ENCODE data around the gene KCNAB1. TPM values are rescaled to one million over a fixed set of nuclear protein-coding genes. Genes with fewer than 3 reads are reported as not detected.

KCNAB1 gene
- total RNA-seq, 1 donor from 2014 or later = 0.79 TPM

GRCh38 chr3:156163848-156164247 lies 43.5 kb downstream of the KCNAB1 start:
- Mint-ChIP-seq H3K4me1 (peaks cover 13% of the 10 kb centered on the region), H3K27ac (ENCODE audit: unreplicated experiment) (no peak overlapping the region), H3K36me3 (ENCODE audit: low read depth) (no peaks in the 10 kb centered on the region), H3K4me3 (no peak overlapping the region), H3K27me3 (ENCODE audit: low read depth) (no peaks in the 10 kb centered on the region), H3K9me3 (no peaks in the 10 kb centered on the region)
- no peak for DNase-seq (ENCODE audit: low read depth, low spot score)
- TF ChIP-seq, protein P1, sequence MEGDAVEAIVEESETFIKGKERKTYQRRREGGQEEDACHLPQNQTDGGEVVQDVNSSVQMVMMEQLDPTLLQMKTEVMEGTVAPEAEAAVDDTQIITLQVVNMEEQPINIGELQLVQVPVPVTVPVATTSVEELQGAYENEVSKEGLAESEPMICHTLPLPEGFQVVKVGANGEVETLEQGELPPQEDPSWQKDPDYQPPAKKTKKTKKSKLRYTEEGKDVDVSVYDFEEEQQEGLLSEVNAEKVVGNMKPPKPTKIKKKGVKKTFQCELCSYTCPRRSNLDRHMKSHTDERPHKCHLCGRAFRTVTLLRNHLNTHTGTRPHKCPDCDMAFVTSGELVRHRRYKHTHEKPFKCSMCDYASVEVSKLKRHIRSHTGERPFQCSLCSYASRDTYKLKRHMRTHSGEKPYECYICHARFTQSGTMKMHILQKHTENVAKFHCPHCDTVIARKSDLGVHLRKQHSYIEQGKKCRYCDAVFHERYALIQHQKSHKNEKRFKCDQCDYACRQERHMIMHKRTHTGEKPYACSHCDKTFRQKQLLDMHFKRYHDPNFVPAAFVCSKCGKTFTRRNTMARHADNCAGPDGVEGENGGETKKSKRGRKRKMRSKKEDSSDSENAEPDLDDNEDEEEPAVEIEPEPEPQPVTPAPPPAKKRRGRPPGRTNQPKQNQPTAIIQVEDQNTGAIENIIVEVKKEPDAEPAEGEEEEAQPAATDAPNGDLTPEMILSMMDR (conservative IDR thresholded peaks at IDR 0.05) = no peak

DNA sequence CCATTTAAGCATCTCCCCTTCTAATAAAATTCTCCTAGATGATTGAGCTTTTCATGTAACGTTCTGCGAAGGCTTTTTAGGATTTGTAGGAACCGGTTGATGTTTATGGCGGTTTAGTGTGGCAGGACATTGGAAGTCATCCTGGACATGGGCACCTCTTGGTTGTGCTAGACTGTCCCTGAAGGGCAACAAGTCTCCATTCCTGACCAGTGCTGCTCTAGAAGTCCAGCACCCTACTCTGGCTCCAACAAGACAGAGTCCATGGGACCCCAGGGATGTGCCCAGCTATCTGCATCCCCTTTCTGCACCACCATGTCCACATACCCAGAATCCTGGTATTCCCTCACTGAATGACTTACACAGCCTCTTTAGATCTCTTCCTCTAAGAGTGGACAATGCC lies 46.4 kb downstream of the KCNAB1 start:
- Mint-ChIP-seq H3K9me3 (no peaks in the 10 kb centered on the region), H3K27ac (ENCODE audit: unreplicated experiment) (no peak overlapping the region), H3K4me1 (no peaks in the 10 kb centered on the region), H3K4me3 (no peak overlapping the region), H3K27me3 (ENCODE audit: low read depth) (no peaks in the 10 kb centered on the region), H3K36me3 (ENCODE audit: low read depth) (no peaks in the 10 kb centered on the region)
- DNase-seq (ENCODE audit: low read depth, low spot score) = no peak
- TF ChIP-seq, protein P1 (conservative IDR thresholded peaks at IDR 0.05) = no peak

GRCh38 chr3:156170571-156170970 lies 50.2 kb downstream of the KCNAB1 start:
- H3K27me3 Mint-ChIP-seq (ENCODE audit: low read depth) = no peaks in the 10 kb centered on the region
- H3K27ac Mint-ChIP-seq (ENCODE audit: unreplicated experiment) = no peak overlapping the region

DNA sequence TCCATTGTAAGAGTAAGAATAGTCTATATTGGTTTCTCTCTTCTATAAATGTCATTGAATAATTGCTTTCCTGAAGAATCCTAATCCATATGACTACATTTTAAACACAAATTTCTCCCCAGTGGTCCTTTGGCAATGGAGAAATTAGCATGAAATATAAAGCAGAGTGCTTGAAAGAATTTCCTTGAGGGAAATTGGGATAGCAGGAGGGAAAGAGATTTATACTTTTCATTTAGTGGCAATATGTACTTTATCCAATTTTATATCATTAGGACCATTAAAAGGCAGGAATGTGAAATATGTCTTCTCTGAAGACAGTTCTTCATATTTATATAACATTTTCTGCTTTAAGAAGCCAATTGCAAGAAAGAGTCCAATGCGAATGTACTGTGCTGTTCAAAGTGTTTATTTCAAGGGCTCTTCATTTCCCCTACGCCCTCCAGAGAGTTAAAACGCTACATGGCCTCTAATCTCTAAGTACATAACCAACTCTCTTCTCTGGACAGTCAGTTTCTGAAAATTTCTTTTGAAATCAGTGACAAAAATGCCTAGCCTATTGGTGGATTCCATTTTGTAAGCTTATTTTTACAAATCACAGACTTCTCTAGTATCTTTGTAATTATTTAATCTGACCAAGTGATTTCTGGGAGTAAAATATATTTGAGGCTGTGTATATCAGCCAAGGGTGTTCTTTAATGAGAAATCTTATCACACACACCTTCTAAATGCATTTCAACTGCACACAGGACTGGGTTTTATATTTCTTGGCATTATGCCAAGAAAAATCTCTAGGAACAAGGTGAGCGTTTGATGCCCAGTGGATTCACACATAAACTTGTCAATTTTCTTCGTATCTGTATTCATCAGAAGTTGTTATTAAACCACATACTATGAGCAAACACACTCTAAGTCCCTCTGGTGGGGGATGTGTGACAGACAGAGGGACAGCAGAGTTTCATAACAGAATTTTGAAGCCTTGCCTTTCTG lies 51.2 kb downstream of the KCNAB1 start:
- no peaks in the 10 kb centered on the region for H3K27me3 Mint-ChIP-seq (ENCODE audit: low read depth)
- no peaks in the 10 kb centered on the region for H3K9me3 Mint-ChIP-seq
- no peak overlapping the region for H3K27ac Mint-ChIP-seq (ENCODE audit: unreplicated experiment)
- H3K4me3 Mint-ChIP-seq = no peak overlapping the region
- H3K4me1 Mint-ChIP-seq = no peaks in the 10 kb centered on the region
- TF ChIP-seq, protein P1 (conservative IDR thresholded peaks at IDR 0.05) = no peak
- no peak for DNase-seq (ENCODE audit: low read depth, low spot score)
- H3K36me3 Mint-ChIP-seq (ENCODE audit: low read depth) = no peaks in the 10 kb centered on the region

More at GRCh38 chr3:156170571-156170970, 50.2 kb downstream of the KCNAB1 start:
- no peaks in the 10 kb centered on the region for H3K4me1 Mint-ChIP-seq
- H3K36me3 Mint-ChIP-seq (ENCODE audit: low read depth) = no peaks in the 10 kb centered on the region
- TF ChIP-seq, protein P1 (conservative IDR thresholded peaks at IDR 0.05) = no peak
- no peak for DNase-seq (ENCODE audit: low read depth, low spot score)
- H3K4me3 Mint-ChIP-seq = no peak overlapping the region
- no peaks in the 10 kb centered on the region for H3K9me3 Mint-ChIP-seq

- H3K4me3 Mint-ChIP-seq = no peak overlapping the region
- H3K9me3 Mint-ChIP-seq = no peaks in the 10 kb centered on the region
- H3K4me1 Mint-ChIP-seq = no peaks in the 10 kb centered on the region
- no peaks in the 10 kb centered on the region for H3K36me3 Mint-ChIP-seq (ENCODE audit: low read depth)
- no peaks in the 10 kb centered on the region for H3K27me3 Mint-ChIP-seq (ENCODE audit: low read depth)
- no peak for DNase-seq (ENCODE audit: low read depth, low spot score)
- TF ChIP-seq, protein P1 (conservative IDR thresholded peaks at IDR 0.05) = no peak
- H3K27ac Mint-ChIP-seq (ENCODE audit: unreplicated experiment) = no peak overlapping the region
Observed at GRCh38 chr3:156172536-156172935, 52.2 kb downstream of the KCNAB1 start.

Measured in neural crest cell (in vitro differentiated cells).